IMR-90 (cell line): ENCODE measurements around the gene CTNND2. TPM values are rescaled to one million over a fixed set of nuclear protein-coding genes. Genes with fewer than 3 reads are reported as not detected.

Experiments used
- ATAC-seq: fragments of 200-7000 bp; cut with Tn5 transposase; 2 replicates; pipeline ENCODE4 v1.9.1; 2020; ENCODE audit warnings: low read depth, mild to moderate bottlenecking, moderate library complexity
- BruUV-seq: library from RNA; stranded (reverse); fragments of 400-500 nt; replicated peaks from 2 replicates; lab custom pipeline; 2021; lab: Mats Ljungman, UMichigan
- CTCF ChIA-PET: fragments of 300-600 bp; formaldehyde crosslinking; extraction: SDS; loops from one replicate; lab custom pipeline; 2021; ENCODE audit warnings: antibody characterized with exemption; lab: Yijun Ruan, JAX
- POLR2A ChIA-PET: fragments of 300-600 bp; sonication (Branson Sonifier 250); formaldehyde crosslinking; loops from one replicate; lab custom pipeline; 2022; ENCODE audit warnings: antibody characterized with exemption; ENCODE audit not compliant: unreplicated experiment; lab: Charles Lee
- DNase-seq: peaks from one replicate; pipeline ENCODE4 v3.0.0; 2013
- H2AFZ ChIP-seq: replicated peaks from 2 replicates; pipeline ENCODE3; 2013; ENCODE audit warnings: low read length, mild to moderate bottlenecking; ENCODE audit not compliant: poor library complexity
- H2AK5ac ChIP-seq: 2 replicates; pipeline ENCODE4 v1.6.1; 2013; ENCODE audit warnings: low read depth, low read length, inconsistent platforms
- H2AK9ac ChIP-seq: replicated peaks from 2 replicates; pipeline ENCODE3; 2013; ENCODE audit warnings: mild to moderate bottlenecking, low read depth, low read length, moderate library complexity; ENCODE audit not compliant: poor library complexity
- H2BK120ac ChIP-seq: 2 replicates; pipeline ENCODE4 v1.6.1; 2013; ENCODE audit warnings: low read depth, low read length, inconsistent platforms
- H2BK15ac ChIP-seq: 3 replicates; pipeline ENCODE4 v1.6.1; 2013; ENCODE audit warnings: low read depth, low read length, inconsistent platforms
- H2BK20ac ChIP-seq: 2 replicates; pipeline ENCODE4 v1.6.1; 2013; ENCODE audit warnings: low read depth, mild to moderate bottlenecking, inconsistent platforms, low read length, moderate library complexity
- H2BK5ac ChIP-seq: 2 replicates; pipeline ENCODE4 v1.6.1; 2013; ENCODE audit warnings: mild to moderate bottlenecking, low read depth, low read length, inconsistent platforms; ENCODE audit not compliant: poor library complexity, severe bottlenecking
- H3K14ac ChIP-seq: replicated peaks from 2 replicates; pipeline ENCODE4 v1.6.1; 2013; ENCODE audit warnings: low read depth, low read length, inconsistent platforms
- H3K18ac ChIP-seq: 2 replicates; pipeline ENCODE4 v1.6.1; 2013; ENCODE audit warnings: low read depth, low read length, control low read depth
- H3K23ac ChIP-seq: 2 replicates; pipeline ENCODE4 v1.6.1; 2013; ENCODE audit warnings: low read depth, low read length, inconsistent platforms
- H3K27ac ChIP-seq: 2 replicates; pipeline ENCODE4 v1.5.1; 2013; ENCODE audit warnings: mild to moderate bottlenecking, control low read depth, low read length; ENCODE audit not compliant: insufficient read depth
- H3K27me3 ChIP-seq: 2 replicates; pipeline ENCODE4 v1.6.1; 2013; ENCODE audit warnings: low read length; ENCODE audit not compliant: control insufficient read depth, insufficient read depth
- H3K36me3 ChIP-seq: 2 replicates; pipeline ENCODE4 v1.6.1; 2013; ENCODE audit warnings: low read length, mixed read lengths; ENCODE audit not compliant: control insufficient read depth, insufficient read depth
- H3K4ac ChIP-seq: 2 replicates; pipeline ENCODE4 v1.6.1; 2013; ENCODE audit warnings: low read depth, low read length, inconsistent platforms
- H3K4me1 ChIP-seq: 2 replicates; pipeline ENCODE4 v1.6.1; 2013; ENCODE audit warnings: low read length, mixed read lengths; ENCODE audit not compliant: control insufficient read depth, insufficient read depth
- H3K4me2 ChIP-seq: 2 replicates; pipeline ENCODE4 v1.6.1; 2013; ENCODE audit warnings: low read depth, mild to moderate bottlenecking, control low read depth, low read length, moderate library complexity
- H3K4me3 ChIP-seq: 2 replicates; pipeline ENCODE4 v1.5.1; 2013; ENCODE audit warnings: low read depth, mild to moderate bottlenecking, control low read depth, low read length, moderate library complexity; ENCODE audit not compliant: insufficient read depth
- H3K56ac ChIP-seq: 2 replicates; pipeline ENCODE4 v1.6.1; 2013; ENCODE audit warnings: low read length, inconsistent platforms; ENCODE audit not compliant: insufficient read depth; ENCODE audit errors: extremely low read depth
- H3K79me1 ChIP-seq, 2 experiments: 2 replicates each; pipeline ENCODE4 v1.6.1; 2013; ENCODE audit warnings: low read length in 2 of 2, inconsistent platforms in 1 of 2, low read depth in 1 of 2
- H3K9ac ChIP-seq: 2 replicates; pipeline ENCODE4 v1.6.1; 2013; ENCODE audit warnings: low read depth, low read length, control low read depth
- H3K9me1 ChIP-seq: 2 replicates; pipeline ENCODE4 v1.6.1; 2013; ENCODE audit warnings: low read length, inconsistent platforms; ENCODE audit not compliant: insufficient read depth
- H3K9me3 ChIP-seq: 2 replicates; pipeline ENCODE4 v1.6.1; 2013; ENCODE audit warnings: low read length; ENCODE audit not compliant: control insufficient read depth, insufficient read depth
- H4K20me1 ChIP-seq: 2 replicates; pipeline ENCODE4 v1.6.1; 2013; ENCODE audit warnings: low read length, inconsistent platforms; ENCODE audit not compliant: insufficient read depth
- H4K5ac ChIP-seq: 2 replicates; pipeline ENCODE4 v1.6.1; 2013; ENCODE audit warnings: mild to moderate bottlenecking, low read depth, low read length, control low read depth
- H4K8ac ChIP-seq, 2 experiments: 2 replicates each; pipeline ENCODE4 v1.6.1; 2013; ENCODE audit warnings: low read depth in 2 of 2, low read length in 2 of 2, control low read depth in 1 of 2, inconsistent platforms in 1 of 2
- H4K91ac ChIP-seq: 2 replicates; pipeline ENCODE4 v1.6.1; 2013; ENCODE audit warnings: low read depth, low read length, inconsistent platforms; ENCODE audit not compliant: insufficient read depth
- BHLHE40 ChIP-seq: fragments of 150-350 bp; IDR thresholded peaks from 2 replicates; pipeline ENCODE4 v1.6.1; 2016; ENCODE audit warnings: mild to moderate bottlenecking, low read depth, low read length
- CEBPB ChIP-seq: IDR thresholded peaks from 2 replicates; pipeline ENCODE4 v1.6.1; 2012; ENCODE audit warnings: low read depth, low read length, improper control_type of control experiment
- MAFK ChIP-seq: IDR thresholded peaks from 2 replicates; pipeline ENCODE4 v1.6.1; 2012; ENCODE audit warnings: low read depth, low read length, improper control_type of control experiment
- RAD21 ChIP-seq: IDR thresholded peaks from 2 replicates; pipeline ENCODE4 v1.6.1; 2012; ENCODE audit warnings: low read length, improper control_type of control experiment
- RCOR1 ChIP-seq: IDR thresholded peaks from 2 replicates; pipeline ENCODE4 v1.6.1; 2012; ENCODE audit warnings: mild to moderate bottlenecking, low read length, improper control_type of control experiment; ENCODE audit not compliant: insufficient replicate concordance
- USF2 ChIP-seq: fragments of 150-350 bp; IDR thresholded peaks from 2 replicates; pipeline ENCODE4 v1.6.1; 2017; ENCODE audit warnings: mild to moderate bottlenecking, antibody characterized with exemption, low read length, low read depth
- WGBS, 2 experiments: methylation state at CpG; one replicate each; pipeline versions ENCODE4 v1.1.5 to v1.1.7; 2013; ENCODE audit warnings: missing lambda C conversion rate in 2 of 2; ENCODE audit not compliant: insufficient read length in 1 of 2; ENCODE audit errors: extremely low coverage in 2 of 2; 5-methylcytosine and 5-hydroxymethylcytosine counted together
- dilution Hi-C: fragments of 300-500 bp; cut with HindIII; formaldehyde crosslinking; loops from one replicate; pipeline ENCODE4 v1.14.3; 2018; ENCODE audit warnings: low sequenced_read_pairs; ENCODE audit not compliant: unreplicated experiment
- in situ Hi-C: fragments of 300-500 bp; cut with MboI; formaldehyde crosslinking; loops from 3 replicates; pipeline ENCODE4 v1.14.3; 2019; ENCODE audit warnings: low sequenced_read_pairs, inconsistent platforms, mixed read lengths
- intact Hi-C: fragments of 100-400 bp; cut with micrococcal nuclease; formaldehyde crosslinking; loops from 2 replicates; pipeline ENCODE4 v1.10.0; 2022
- microRNA-seq, 2 experiments: library from miRNA; stranded (forward) in 1 of 2; unstranded in 1 of 2; fragments of 10-50 nt in 1 of 2; fragments of <30 nt in 1 of 2; gene quantifications in 1 of 2; microRNA quantifications in 1 of 2; one replicate each; pipeline versions ENCODE3 to v1.1.0; 2013 to 2020; ENCODE audit not compliant: insufficient read depth in 1 of 2, insufficient read length in 1 of 2, unreplicated experiment in 1 of 2
- polyA plus RNA-seq, 3 experiments: library from polyadenylated mRNA; depleted of rRNA; stranded (reverse); fragments of >200 nt; gene quantifications; 2 replicates each; pipeline ENCODE4 v1.2.3, GENCODE V29; 2012; ENCODE audit warnings: low replicate concordance in 1 of 3
- small RNA-seq, 5 experiments: library from RNA; depleted of rRNA; stranded (forward); fragments of <200 nt; gene quantifications; one replicate each; pipeline ENCODE3, GENCODE V24; 2012
- total RNA-seq: library from RNA; depleted of rRNA; stranded (reverse); fragments of >200 nt; gene quantifications from 2 replicates; pipeline ENCODE4 v1.2.3, GENCODE V29; 2012
- TF ChIP-seq, protein P1 (sequence below): conservative IDR thresholded peaks from 2 replicates; pipeline ENCODE4 v1.5.1; 2012; ENCODE audit warnings: mild to moderate bottlenecking, low read depth, low read length, improper control_type of control experiment

CTNND2 gene
- total and polyA plus RNA-seq, 2 of the 4 experiments (the other 2 are of a cell fraction), result not detected

DNA sequence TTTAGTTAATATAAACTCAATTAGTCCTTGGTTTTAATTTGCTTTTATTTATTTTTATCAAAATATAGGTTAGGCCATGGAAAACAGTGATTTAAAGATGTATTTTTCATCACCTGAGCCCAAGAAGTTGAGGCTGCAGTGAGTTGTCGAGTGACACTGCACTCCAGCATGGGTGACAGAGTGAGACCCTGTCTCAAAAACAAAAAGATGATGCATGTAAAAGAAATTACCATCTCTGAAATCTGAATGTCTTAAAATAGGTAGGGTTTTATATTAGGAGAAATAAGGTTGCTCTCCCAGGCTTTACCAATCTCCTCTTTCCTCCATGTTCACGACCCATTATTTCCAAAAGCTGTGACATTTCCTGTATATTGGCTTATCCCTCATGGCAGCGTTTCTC lies 980.9 kb downstream of the CTNND2 start:
- Histone ChIP-seq H3K4me1 (no peaks in the 10 kb centered on the region), H4K20me1 (no peaks in the 10 kb centered on the region), H2AK9ac (no peak overlapping the region), H2AK5ac (no peak overlapping the region), H3K9me1 (no peaks in the 10 kb centered on the region), H3K27me3 (peaks cover 11% of the 10 kb centered on the region), H4K91ac (no peak overlapping the region), H3K27ac (no peak overlapping the region), H2BK5ac (no peak overlapping the region), H3K9me3 (no peaks in the 10 kb centered on the region), H3K23ac (no peak overlapping the region), H2BK20ac (no peak overlapping the region), H3K14ac (no peak overlapping the region), H3K79me1 (no peaks in the 10 kb centered on the region), H3K18ac (no peak overlapping the region), H4K8ac (no peak overlapping the region), H2AFZ (no peak overlapping the region), H2BK120ac (no peak overlapping the region), H3K4me3 (no peak overlapping the region), H3K9ac (no peak overlapping the region), H3K4me2 (no peak overlapping the region), H3K56ac (no peak overlapping the region), H3K36me3 (no peaks in the 10 kb centered on the region), H3K4ac (no peak overlapping the region), H2BK15ac (no peak overlapping the region), H4K5ac (no peak overlapping the region)
- no CpG with 5 or more reads among the region's 3 CpGs for WGBS, 2 experiments
- no TSS peak for BruUV-seq
- in situ Hi-C loops, result no loop called here
- no peak for TF ChIP-seq USF2
- no peak for TF ChIP-seq CEBPB
- TF ChIP-seq RAD21, result no peak
- TF ChIP-seq BHLHE40, result no peak
- no peak for TF ChIP-seq RCOR1
- TF ChIP-seq MAFK, result no peak
- TF ChIP-seq, protein P1, sequence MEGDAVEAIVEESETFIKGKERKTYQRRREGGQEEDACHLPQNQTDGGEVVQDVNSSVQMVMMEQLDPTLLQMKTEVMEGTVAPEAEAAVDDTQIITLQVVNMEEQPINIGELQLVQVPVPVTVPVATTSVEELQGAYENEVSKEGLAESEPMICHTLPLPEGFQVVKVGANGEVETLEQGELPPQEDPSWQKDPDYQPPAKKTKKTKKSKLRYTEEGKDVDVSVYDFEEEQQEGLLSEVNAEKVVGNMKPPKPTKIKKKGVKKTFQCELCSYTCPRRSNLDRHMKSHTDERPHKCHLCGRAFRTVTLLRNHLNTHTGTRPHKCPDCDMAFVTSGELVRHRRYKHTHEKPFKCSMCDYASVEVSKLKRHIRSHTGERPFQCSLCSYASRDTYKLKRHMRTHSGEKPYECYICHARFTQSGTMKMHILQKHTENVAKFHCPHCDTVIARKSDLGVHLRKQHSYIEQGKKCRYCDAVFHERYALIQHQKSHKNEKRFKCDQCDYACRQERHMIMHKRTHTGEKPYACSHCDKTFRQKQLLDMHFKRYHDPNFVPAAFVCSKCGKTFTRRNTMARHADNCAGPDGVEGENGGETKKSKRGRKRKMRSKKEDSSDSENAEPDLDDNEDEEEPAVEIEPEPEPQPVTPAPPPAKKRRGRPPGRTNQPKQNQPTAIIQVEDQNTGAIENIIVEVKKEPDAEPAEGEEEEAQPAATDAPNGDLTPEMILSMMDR, result no peak
- POLR2A ChIA-PET, result no interaction called here
- DNase-seq (no peak), ATAC-seq (no peak)
- dilution Hi-C loops, result no loop called here
- intact Hi-C loops, result no loop called here
- CTCF ChIA-PET, result no interaction called here

Small RNAs within 50 kb of the gene (microRNA-seq; reads per million reads assigned to microRNA genes)
- not detected for gene RNU6-429P (ENCODE audit: insufficient read depth, insufficient read length)

Small RNAs within 50 kb of the gene (small RNA-seq; reads per million reads assigned to genes)
- gene RNU6-429P, result 0 to 0.76 (median 0) reads per million in 5 experiments
